Osteoblast (primary cell): ENCODE measurements around the gene LETM1. TPM values are rescaled to one million over a fixed set of nuclear protein-coding genes. Genes with fewer than 3 reads are reported as not detected.

ENCODE experiments used
- DNase-seq: peaks from one replicate; pipeline ENCODE4 v3.0.0; 2011; ENCODE audit warnings: low spot score, mixed read lengths; ENCODE audit not compliant: insufficient read length; ENCODE audit errors: missing footprints
- H2AFZ ChIP-seq: 2 replicates; pipeline ENCODE4 v1.6.0; 2011; ENCODE audit warnings: mild to moderate bottlenecking, low read length
- H3K27ac ChIP-seq: 2 replicates; pipeline ENCODE4 v1.5.1; 2011; ENCODE audit warnings: mild to moderate bottlenecking, low read depth, low read length, moderate library complexity
- H3K27me3 ChIP-seq: 2 replicates; pipeline ENCODE4 v1.6.0; 2012; ENCODE audit warnings: mild to moderate bottlenecking, control low read depth, inconsistent platforms, low read length, moderate library complexity; ENCODE audit not compliant: insufficient read depth
- H3K36me3 ChIP-seq: 2 replicates; pipeline ENCODE4 v1.5.1; 2011; ENCODE audit warnings: mild to moderate bottlenecking, low read length, control low read depth, moderate library complexity; ENCODE audit not compliant: insufficient read depth
- H3K4me1 ChIP-seq: 2 replicates; pipeline ENCODE4 v1.5.1; 2011; ENCODE audit warnings: mild to moderate bottlenecking, low read length, control low read depth, moderate library complexity; ENCODE audit not compliant: insufficient read depth
- H3K4me2 ChIP-seq: 2 replicates; pipeline ENCODE4 v1.6.0; 2011; ENCODE audit warnings: mild to moderate bottlenecking, low read length; ENCODE audit not compliant: insufficient read depth
- H3K4me3 ChIP-seq: fragments of 200-600 bp; sonication (generic); 3 replicates; pipeline ENCODE4 v1.5.1; 2012; ENCODE audit warnings: mild to moderate bottlenecking, low read length, inconsistent platforms; ENCODE audit not compliant: insufficient read depth
- H3K79me2 ChIP-seq: 2 replicates; pipeline ENCODE4 v1.6.0; 2012; ENCODE audit warnings: mild to moderate bottlenecking, low read length, control low read depth, inconsistent platforms; ENCODE audit not compliant: insufficient read depth
- H3K9me3 ChIP-seq: 2 replicates; pipeline ENCODE4 v1.5.1; 2011; ENCODE audit warnings: low read depth, low read length, control low read depth
- H4K20me1 ChIP-seq: 2 replicates; pipeline ENCODE4 v1.6.0; 2012; ENCODE audit warnings: mild to moderate bottlenecking, low read length, control low read depth; ENCODE audit not compliant: insufficient read depth
- CTCF ChIP-seq: IDR thresholded peaks from 2 replicates; pipeline ENCODE4 v1.5.1; 2011; ENCODE audit warnings: mild to moderate bottlenecking, low read depth, low read length, moderate library complexity; ENCODE audit errors: extremely low read depth
- total RNA-seq: library from RNA; depleted of rRNA; stranded (reverse); fragments of >200 nt; gene quantifications from 2 replicates; pipeline ENCODE4 v1.2.3, GENCODE V29; 2012

The LETM1 gene
- total RNA-seq, result 68.4 and 75.3 TPM in 2 replicates

- Histone ChIP-seq H3K27me3 (no peaks in the 10 kb centered on the region), H3K4me3 (peak within 1 kb of the TSS; percentile 91), H3K79me2 (peaks cover 60% of the 10 kb centered on the region), H2AFZ (peak within 1 kb of the TSS; percentile 88), H3K4me1 (peaks cover 22% of the 10 kb centered on the region), H3K9me3 (no peaks in the 10 kb centered on the region), H3K4me2 (peak within 1 kb of the TSS; percentile 94), H3K36me3 (peaks cover 5% of the 10 kb centered on the region), H4K20me1 (peaks cover 23% of the 10 kb centered on the region), H3K27ac (peak within 1 kb of the TSS; percentile 53)
- no peak for TF ChIP-seq CTCF
- peak; percentile 100 for DNase-seq
Measured at GRCh38 chr4:1856071-1856942, at the start of gene LETM1. LETM1 (minus strand) TSS chr4:1856156; CDS start chr4:1855950, 206 bp downstream.

GRCh38 chr4:1904042-1904441, 48.1 kb upstream of the LETM1 start:
- peaks cover 98% of the 10 kb centered on the region for H3K79me2 ChIP-seq
- H3K4me3 ChIP-seq, result no peak overlapping the region
- no peak overlapping the region for H3K4me2 ChIP-seq
- DNase-seq, result no peak
- no peaks in the 10 kb centered on the region for H3K27me3 ChIP-seq
- H3K27ac ChIP-seq, result no peak overlapping the region
- peaks cover 33% of the 10 kb centered on the region for H4K20me1 ChIP-seq
- TF ChIP-seq CTCF, result no peak
- H2AFZ ChIP-seq, result no peak overlapping the region
- H3K36me3 ChIP-seq, result peaks cover 46% of the 10 kb centered on the region
- H3K4me1 ChIP-seq, result peaks cover 12% of the 10 kb centered on the region
- H3K9me3 ChIP-seq, result no peaks in the 10 kb centered on the region

GRCh38 chr4:1903035-1903434, 47.1 kb upstream of the LETM1 start:
- Histone ChIP-seq H3K27ac (no peak overlapping the region), H3K79me2 (peaks cover 96% of the 10 kb centered on the region)
- no peak for TF ChIP-seq CTCF

GRCh38 chr4:1902243-1902642, 46.3 kb upstream of the LETM1 start:
- Histone ChIP-seq H3K4me1 (peaks cover 8% of the 10 kb centered on the region), H3K9me3 (no peaks in the 10 kb centered on the region), H2AFZ (no peak overlapping the region), H3K4me2 (no peak overlapping the region), H4K20me1 (peaks cover 27% of the 10 kb centered on the region), H3K27ac (no peak overlapping the region), H3K79me2 (peaks cover 96% of the 10 kb centered on the region), H3K36me3 (peaks cover 45% of the 10 kb centered on the region), H3K4me3 (no peak overlapping the region), H3K27me3 (no peaks in the 10 kb centered on the region)
- DNase-seq, result no peak
- TF ChIP-seq CTCF, result no peak

More at GRCh38 chr4:1903035-1903434, 47.1 kb upstream of the LETM1 start:
- H3K4me1 ChIP-seq, result peaks cover 13% of the 10 kb centered on the region
- H3K9me3 ChIP-seq, result no peaks in the 10 kb centered on the region
- no peak overlapping the region for H3K4me2 ChIP-seq
- no peak for DNase-seq
- H3K4me3 ChIP-seq, result no peak overlapping the region
- peaks cover 46% of the 10 kb centered on the region for H3K36me3 ChIP-seq
- H4K20me1 ChIP-seq, result peaks cover 30% of the 10 kb centered on the region
- no peaks in the 10 kb centered on the region for H3K27me3 ChIP-seq
- H2AFZ ChIP-seq, result no peak overlapping the region
